Neural progenitor cell (in vitro differentiated cells): Measurements from ENCODE around the gene CCDC181. TPM values are rescaled to one million over a fixed set of nuclear protein-coding genes. Genes with fewer than 3 reads are reported as not detected.
"Not testable (repeated sequence)": the region's sequence is repeated elsewhere in the genome, so short reads cannot be mapped to it uniquely, and the experiment has no call there.

Experiments used
- DNase-seq: peaks from one replicate; pipeline ENCODE4 v3.0.0-alpha.2; 2016; ENCODE audit warnings: low spot score
- H2AFZ ChIP-seq: fragments of 200-600 bp; sonication (generic); replicated peaks from 2 replicates; pipeline ENCODE4 v1.6.1; 2016; ENCODE audit warnings: antibody characterized with exemption
- H3F3A ChIP-seq: fragments of 200-600 bp; sonication (generic); 2 replicates; pipeline ENCODE4 v1.6.1; 2016; ENCODE audit warnings: antibody characterized with exemption, low read depth
- H3K27ac ChIP-seq: fragments of 200-600 bp; sonication (generic); 2 replicates; pipeline ENCODE4 v1.5.1; 2016; ENCODE audit warnings: mild to moderate bottlenecking
- H3K27me3 ChIP-seq: fragments of 200-600 bp; sonication (generic); 2 replicates; pipeline ENCODE4 v1.6.1; 2016; ENCODE audit warnings: mild to moderate bottlenecking, moderate library complexity
- H3K36me3 ChIP-seq: fragments of 200-600 bp; sonication (generic); 2 replicates; pipeline ENCODE4 v1.5.1; 2016
- H3K4me1 ChIP-seq: fragments of 200-600 bp; sonication (generic); 2 replicates; pipeline ENCODE4 v1.6.1; 2016; ENCODE audit warnings: mixed run types
- H3K4me2 ChIP-seq: fragments of 200-600 bp; sonication (generic); 2 replicates; pipeline ENCODE4 v1.6.1; 2016
- H3K4me3 ChIP-seq: fragments of 200-600 bp; sonication (generic); 2 replicates; pipeline ENCODE4 v1.5.1; 2016
- H3K79me2 ChIP-seq: fragments of 200-600 bp; sonication (generic); 2 replicates; pipeline ENCODE4 v1.6.1; 2016; ENCODE audit warnings: low read depth
- H3K9ac ChIP-seq: fragments of 200-600 bp; sonication (generic); 2 replicates; pipeline ENCODE4 v1.6.1; 2016
- H3K9me3 ChIP-seq: fragments of 200-600 bp; sonication (generic); 2 replicates; pipeline ENCODE4 v1.5.1; 2016; ENCODE audit warnings: low read depth
- H4K20me1 ChIP-seq: fragments of 200-600 bp; sonication (generic); 2 replicates; pipeline ENCODE4 v1.6.1; 2016; ENCODE audit warnings: low read depth
- H3K27ac Mint-ChIP-seq: 3 replicates; pipeline ENCODE4 v1.8.0; 2021; ENCODE audit warnings: mixed read lengths
- H3K27me3 Mint-ChIP-seq: 2 replicates; pipeline ENCODE4 v1.8.0; 2022; ENCODE audit warnings: low read depth, mild to moderate bottlenecking, inconsistent platforms, moderate library complexity, mixed read lengths; ENCODE audit not compliant: insufficient read depth
- H3K36me3 Mint-ChIP-seq: 3 replicates; pipeline ENCODE4 v1.8.0; 2021; ENCODE audit warnings: mixed read lengths
- H3K4me1 Mint-ChIP-seq: 3 replicates; pipeline ENCODE4 v1.8.0; 2021; ENCODE audit warnings: mixed read lengths
- H3K4me3 Mint-ChIP-seq: 3 replicates; pipeline ENCODE4 v1.8.0; 2021; ENCODE audit warnings: mild to moderate bottlenecking, moderate library complexity, mixed read lengths
- H3K9me3 Mint-ChIP-seq: 3 replicates; pipeline ENCODE4 v1.8.0; 2020; ENCODE audit warnings: mixed read lengths
- CTCF ChIP-seq: fragments of 200-600 bp; sonication (generic); IDR thresholded peaks from 2 replicates; pipeline ENCODE4 v1.5.1; 2017; ENCODE audit warnings: antibody characterized with exemption, mild to moderate bottlenecking
- EZH2 ChIP-seq: fragments of 200-600 bp; sonication (generic); IDR thresholded peaks from 2 replicates; pipeline ENCODE4 v1.6.1; 2017; ENCODE audit warnings: antibody characterized with exemption, mild to moderate bottlenecking, moderate library complexity
- EZH2phosphoT487 ChIP-seq: fragments of 200-600 bp; sonication (generic); IDR thresholded peaks from 2 replicates; pipeline ENCODE4 v1.6.1; 2017; ENCODE audit warnings: antibody characterized with exemption
- total RNA-seq: library from RNA; depleted of rRNA; stranded (reverse); fragments of >200 nt; gene quantifications from 2 replicates; pipeline ENCODE4 v1.2.3, GENCODE V29; 2015; ENCODE audit warnings: low replicate concordance

CCDC181 gene
- total RNA-seq, 1 donor from 2014 or later: 13.2 TPM

GRCh38 chr1:169426174-169426705, 1.0 kb downstream of the CCDC181 start:
- H3K27ac Mint-ChIP-seq: no peak overlapping the region

GRCh38 chr1:169421309-169421708, 6.0 kb downstream of the CCDC181 start:
- no peaks in the 10 kb centered on the region for H3K27me3 ChIP-seq
- no peaks in the 10 kb centered on the region for H3F3A ChIP-seq
- no peaks in the 10 kb centered on the region for H3K9me3 ChIP-seq
- TF ChIP-seq CTCF (no peak), EZH2 (no peak), EZH2phosphoT487 (no peak)
- no peaks in the 10 kb centered on the region for H3K36me3 Mint-ChIP-seq
- no peak for DNase-seq
- no peaks in the 10 kb centered on the region for H4K20me1 ChIP-seq
- H3K27ac ChIP-seq: no peak overlapping the region
- peaks cover 4% of the 10 kb centered on the region for H3K4me1 Mint-ChIP-seq
- no peak overlapping the region for H3K4me3 Mint-ChIP-seq
- H3K27ac Mint-ChIP-seq: no peak overlapping the region
- H3K4me2 ChIP-seq: no peak overlapping the region
- no peak overlapping the region for H3K9ac ChIP-seq
- H3K4me3 ChIP-seq: no peak overlapping the region
- no peak overlapping the region for H2AFZ ChIP-seq
- no peaks in the 10 kb centered on the region for H3K27me3 Mint-ChIP-seq
- H3K79me2 ChIP-seq: no peaks in the 10 kb centered on the region
- H3K4me1 ChIP-seq: peaks cover 5% of the 10 kb centered on the region
- H3K9me3 Mint-ChIP-seq: no peaks in the 10 kb centered on the region
- H3K36me3 ChIP-seq: peaks cover 4% of the 10 kb centered on the region

More at GRCh38 chr1:169426174-169426705, 1.0 kb downstream of the CCDC181 start:
- Histone ChIP-seq H2AFZ (peak overlapping the region; percentile 90), H3K4me3 (peak overlapping the region; percentile 61), H3K4me2 (peak overlapping the region; percentile 77), H3K9ac (no peak overlapping the region), H3F3A (no peaks in the 10 kb centered on the region), H4K20me1 (no peaks in the 10 kb centered on the region), H3K9me3 (no peaks in the 10 kb centered on the region), H3K4me1 (peaks cover 10% of the 10 kb centered on the region), H3K36me3 (no peaks in the 10 kb centered on the region), H3K27me3 (peaks cover 9% of the 10 kb centered on the region), H3K79me2 (no peaks in the 10 kb centered on the region), H3K27ac (no peak overlapping the region)
- Mint-ChIP-seq H3K27me3 (no peaks in the 10 kb centered on the region), H3K4me1 (peaks cover 13% of the 10 kb centered on the region), H3K36me3 (no peaks in the 10 kb centered on the region), H3K9me3 (peaks cover 5% of the 10 kb centered on the region), H3K4me3 (peak overlapping the region; percentile 98)
- no peak for DNase-seq
- TF ChIP-seq EZH2 (no peak), EZH2phosphoT487 (no peak), CTCF (no peak)

- H3K4me1 ChIP-seq: no peaks in the 10 kb centered on the region
- H3K4me1 Mint-ChIP-seq: no peaks in the 10 kb centered on the region
- no peaks in the 10 kb centered on the region for H3K9me3 ChIP-seq
- no peaks in the 10 kb centered on the region for H3F3A ChIP-seq
- H3K9me3 Mint-ChIP-seq: peaks cover 19% of the 10 kb centered on the region
- H3K27ac ChIP-seq: no peak overlapping the region
- no peaks in the 10 kb centered on the region for H3K79me2 ChIP-seq
- no peak overlapping the region for H2AFZ ChIP-seq
- no peak overlapping the region for H3K27ac Mint-ChIP-seq
- no peak overlapping the region for H3K4me2 ChIP-seq
- H4K20me1 ChIP-seq: no peaks in the 10 kb centered on the region
- peaks cover 25% of the 10 kb centered on the region for H3K36me3 Mint-ChIP-seq
- H3K9ac ChIP-seq: no peak overlapping the region
- DNase-seq: no peak
- H3K27me3 ChIP-seq: no peaks in the 10 kb centered on the region
- TF ChIP-seq CTCF: no peak
- no peak for TF ChIP-seq EZH2
- TF ChIP-seq EZH2phosphoT487: no peak
- H3K4me3 Mint-ChIP-seq: no peak overlapping the region
- peaks cover 4% of the 10 kb centered on the region for H3K36me3 ChIP-seq
- no peak overlapping the region for H3K4me3 ChIP-seq
- peaks cover 2% of the 10 kb centered on the region for H3K27me3 Mint-ChIP-seq
Measured at GRCh38 chr1:169414952-169415351, 12.3 kb downstream of the CCDC181 start.

- H3K9me3 ChIP-seq, H3K4me3 ChIP-seq: not testable (repeated sequence)
Measured at GRCh38 chr1:169408340-169408739, 18.9 kb downstream of the CCDC181 start.

GRCh38 chr1:169402578-169402977, 24.7 kb downstream of the CCDC181 start:
- not testable (repeated sequence) for H4K20me1 ChIP-seq, H3K4me1 ChIP-seq, H2AFZ ChIP-seq, H3K27me3 Mint-ChIP-seq, H3K4me1 Mint-ChIP-seq, H3K79me2 ChIP-seq, H3K27me3 ChIP-seq, DNase-seq, H3K4me3 Mint-ChIP-seq, H3K27ac Mint-ChIP-seq, H3F3A ChIP-seq, H3K4me3 ChIP-seq, H3K9ac ChIP-seq, H3K9me3 ChIP-seq, H3K4me2 ChIP-seq, H3K27ac ChIP-seq, H3K36me3 ChIP-seq
- Mint-ChIP-seq H3K9me3 (peaks cover 58% of the 10 kb centered on the region), H3K36me3 (peaks cover 38% of the 10 kb centered on the region)

More at GRCh38 chr1:169408340-169408739, 18.9 kb downstream of the CCDC181 start:
- H3K4me1 ChIP-seq, H3K27me3 Mint-ChIP-seq, H3K79me2 ChIP-seq, H2AFZ ChIP-seq, H3K9ac ChIP-seq, H3K36me3 ChIP-seq, DNase-seq, H3F3A ChIP-seq, H3K27me3 ChIP-seq, H3K4me2 ChIP-seq, H4K20me1 ChIP-seq, H3K4me3 Mint-ChIP-seq, H3K27ac Mint-ChIP-seq, H3K4me1 Mint-ChIP-seq, H3K27ac ChIP-seq: not testable (repeated sequence)
- Mint-ChIP-seq H3K36me3 (peaks cover 33% of the 10 kb centered on the region), H3K9me3 (peaks cover 56% of the 10 kb centered on the region)
